ENCODE measurements around the gene TGFB1. TPM values are rescaled to one million over a fixed set of nuclear protein-coding genes. Genes with fewer than 3 reads are reported as not detected.

Gene TGFB1
- total RNA-seq, 1 donor from 2014 or later = 244 TPM

GRCh38 chr19:41308450-41309179 is 45.1 kb downstream of the TGFB1 start:
- peak; percentile 97 for TF ChIP-seq CTCF (IDR thresholded peaks at IDR 0.05)
- Mint-ChIP-seq H3K4me1 (ENCODE audit: unreplicated experiment) (peaks cover 51% of the 10 kb centered on the region), H3K9me3 (ENCODE audit: unreplicated experiment) (no peaks in the 10 kb centered on the region), H3K36me3 (ENCODE audit: unreplicated experiment) (peaks cover 30% of the 10 kb centered on the region), H3K27me3 (ENCODE audit: unreplicated experiment) (no peaks in the 10 kb centered on the region), H3K4me3 (ENCODE audit: unreplicated experiment) (peak overlapping the region; percentile 96), H3K27ac (ENCODE audit: unreplicated experiment) (peak overlapping the region; percentile 100)
- DNase-seq (ENCODE audit: extremely low spot score, unreplicated experiment) = peak; percentile 97

GRCh38 chr19:41307954-41308449 is 45.7 kb downstream of the TGFB1 start:
- Mint-ChIP-seq H3K4me3 (ENCODE audit: unreplicated experiment) (no peak overlapping the region), H3K27ac (ENCODE audit: unreplicated experiment) (peak overlapping the region; percentile 100), H3K9me3 (ENCODE audit: unreplicated experiment) (no peaks in the 10 kb centered on the region), H3K4me1 (ENCODE audit: unreplicated experiment) (peaks cover 46% of the 10 kb centered on the region), H3K27me3 (ENCODE audit: unreplicated experiment) (no peaks in the 10 kb centered on the region), H3K36me3 (ENCODE audit: unreplicated experiment) (peaks cover 26% of the 10 kb centered on the region)
- TF ChIP-seq CTCF (IDR thresholded peaks at IDR 0.05) = no peak
- no peak for DNase-seq (ENCODE audit: extremely low spot score, unreplicated experiment)

GRCh38 chr19:41307090-41307875 is 46.4 kb downstream of the TGFB1 start:
- peak overlapping the region; percentile 100 for H3K27ac Mint-ChIP-seq (ENCODE audit: unreplicated experiment)
- peaks cover 29% of the 10 kb centered on the region for H3K36me3 Mint-ChIP-seq (ENCODE audit: unreplicated experiment)
- no peak overlapping the region for H3K4me3 Mint-ChIP-seq (ENCODE audit: unreplicated experiment)
- no peak for DNase-seq (ENCODE audit: extremely low spot score, unreplicated experiment)
- no peaks in the 10 kb centered on the region for H3K27me3 Mint-ChIP-seq (ENCODE audit: unreplicated experiment)
- no peak for TF ChIP-seq CTCF (IDR thresholded peaks at IDR 0.05)
- peaks cover 39% of the 10 kb centered on the region for H3K4me1 Mint-ChIP-seq (ENCODE audit: unreplicated experiment)
- H3K9me3 Mint-ChIP-seq (ENCODE audit: unreplicated experiment) = no peaks in the 10 kb centered on the region

DNA sequence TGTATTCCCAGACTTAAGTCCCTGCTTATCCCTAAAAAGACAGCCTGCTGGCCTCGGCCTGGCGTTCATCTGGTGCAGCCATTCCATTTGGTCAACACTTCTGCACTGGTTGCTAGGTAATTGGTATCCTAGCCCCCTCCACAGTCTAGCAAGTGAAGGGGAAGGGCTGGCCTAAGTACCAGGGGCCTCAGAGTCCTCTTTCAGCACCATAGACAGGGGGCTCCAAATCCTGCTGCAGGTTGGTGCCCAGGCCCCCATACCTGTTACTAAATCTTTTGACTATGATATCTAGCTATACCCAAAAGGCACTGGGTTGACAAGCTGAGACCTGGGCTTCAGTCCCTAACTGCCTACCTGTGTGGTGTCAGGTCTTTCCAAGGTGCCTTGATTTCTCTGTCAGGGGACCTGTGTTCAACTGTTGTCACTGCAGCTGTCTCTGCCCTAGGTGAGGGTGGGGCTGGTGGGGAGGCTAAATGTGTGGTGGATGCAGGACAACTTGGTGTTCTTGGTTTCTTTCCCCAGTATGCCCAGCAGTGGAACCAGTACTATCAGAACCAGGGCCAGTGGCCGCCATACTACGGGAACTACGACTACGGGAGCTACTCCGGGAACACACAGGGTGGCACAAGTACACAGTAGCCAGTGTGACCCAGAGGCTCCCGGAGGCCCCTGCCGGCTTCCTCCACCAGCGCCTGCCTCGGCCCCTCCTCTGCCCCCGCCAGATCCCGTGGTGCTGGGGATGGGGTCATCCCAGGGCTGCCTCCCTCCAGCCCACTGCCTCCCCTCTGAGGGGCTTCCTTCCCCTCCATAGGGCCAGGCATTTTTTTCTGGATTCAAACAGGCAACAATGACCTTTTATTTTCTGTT is 47.6 kb downstream of the TGFB1 start:
- TF ChIP-seq CTCF (IDR thresholded peaks at IDR 0.05) = no peak
- peaks cover 27% of the 10 kb centered on the region for H3K4me1 Mint-ChIP-seq (ENCODE audit: unreplicated experiment)
- H3K9me3 Mint-ChIP-seq (ENCODE audit: unreplicated experiment) = no peaks in the 10 kb centered on the region
- H3K27me3 Mint-ChIP-seq (ENCODE audit: unreplicated experiment) = no peaks in the 10 kb centered on the region
- H3K27ac Mint-ChIP-seq (ENCODE audit: unreplicated experiment) = no peak overlapping the region
- H3K36me3 Mint-ChIP-seq (ENCODE audit: unreplicated experiment) = peaks cover 37% of the 10 kb centered on the region
- no peak for DNase-seq (ENCODE audit: extremely low spot score, unreplicated experiment)
- no peak overlapping the region for H3K4me3 Mint-ChIP-seq (ENCODE audit: unreplicated experiment)

All from osteocyte (in vitro differentiated cells).